IMR-90 (cell line): ENCODE data around the gene CWF19L1. TPM values are rescaled to one million over a fixed set of nuclear protein-coding genes. Genes with fewer than 3 reads are reported as not detected.

Experiments used
- ATAC-seq: fragments of 200-7000 bp; cut with Tn5 transposase; 2 replicates; pipeline ENCODE4 v1.9.1; 2020; ENCODE audit warnings: low read depth, mild to moderate bottlenecking, moderate library complexity
- BruUV-seq: library from RNA; stranded (reverse); fragments of 400-500 nt; replicated peaks from 2 replicates; lab custom pipeline; 2021; lab: Mats Ljungman, UMichigan
- CTCF ChIA-PET: fragments of 300-600 bp; formaldehyde crosslinking; extraction: SDS; loops from one replicate; lab custom pipeline; 2021; ENCODE audit warnings: antibody characterized with exemption; lab: Yijun Ruan, JAX
- POLR2A ChIA-PET: fragments of 300-600 bp; sonication (Branson Sonifier 250); formaldehyde crosslinking; loops from one replicate; lab custom pipeline; 2022; ENCODE audit warnings: antibody characterized with exemption; ENCODE audit not compliant: unreplicated experiment; lab: Charles Lee
- DNase-seq: peaks from one replicate; pipeline ENCODE4 v3.0.0; 2013
- H2AFZ ChIP-seq: replicated peaks from 2 replicates; pipeline ENCODE3; 2013; ENCODE audit warnings: low read length, mild to moderate bottlenecking; ENCODE audit not compliant: poor library complexity
- H2AK5ac ChIP-seq: 2 replicates; pipeline ENCODE4 v1.6.1; 2013; ENCODE audit warnings: low read depth, low read length, inconsistent platforms
- H2AK9ac ChIP-seq: replicated peaks from 2 replicates; pipeline ENCODE3; 2013; ENCODE audit warnings: mild to moderate bottlenecking, low read depth, low read length, moderate library complexity; ENCODE audit not compliant: poor library complexity
- H2BK120ac ChIP-seq: 2 replicates; pipeline ENCODE4 v1.6.1; 2013; ENCODE audit warnings: low read depth, low read length, inconsistent platforms
- H2BK15ac ChIP-seq: 3 replicates; pipeline ENCODE4 v1.6.1; 2013; ENCODE audit warnings: low read depth, low read length, inconsistent platforms
- H2BK20ac ChIP-seq: 2 replicates; pipeline ENCODE4 v1.6.1; 2013; ENCODE audit warnings: low read depth, mild to moderate bottlenecking, inconsistent platforms, low read length, moderate library complexity
- H2BK5ac ChIP-seq: 2 replicates; pipeline ENCODE4 v1.6.1; 2013; ENCODE audit warnings: mild to moderate bottlenecking, low read depth, low read length, inconsistent platforms; ENCODE audit not compliant: poor library complexity, severe bottlenecking
- H3K14ac ChIP-seq: replicated peaks from 2 replicates; pipeline ENCODE4 v1.6.1; 2013; ENCODE audit warnings: low read depth, low read length, inconsistent platforms
- H3K18ac ChIP-seq: 2 replicates; pipeline ENCODE4 v1.6.1; 2013; ENCODE audit warnings: low read depth, low read length, control low read depth
- H3K23ac ChIP-seq: 2 replicates; pipeline ENCODE4 v1.6.1; 2013; ENCODE audit warnings: low read depth, low read length, inconsistent platforms
- H3K27ac ChIP-seq: 2 replicates; pipeline ENCODE4 v1.5.1; 2013; ENCODE audit warnings: mild to moderate bottlenecking, control low read depth, low read length; ENCODE audit not compliant: insufficient read depth
- H3K27me3 ChIP-seq: 2 replicates; pipeline ENCODE4 v1.6.1; 2013; ENCODE audit warnings: low read length; ENCODE audit not compliant: control insufficient read depth, insufficient read depth
- H3K36me3 ChIP-seq: 2 replicates; pipeline ENCODE4 v1.6.1; 2013; ENCODE audit warnings: low read length, mixed read lengths; ENCODE audit not compliant: control insufficient read depth, insufficient read depth
- H3K4ac ChIP-seq: 2 replicates; pipeline ENCODE4 v1.6.1; 2013; ENCODE audit warnings: low read depth, low read length, inconsistent platforms
- H3K4me1 ChIP-seq: 2 replicates; pipeline ENCODE4 v1.6.1; 2013; ENCODE audit warnings: low read length, mixed read lengths; ENCODE audit not compliant: control insufficient read depth, insufficient read depth
- H3K4me2 ChIP-seq: 2 replicates; pipeline ENCODE4 v1.6.1; 2013; ENCODE audit warnings: low read depth, mild to moderate bottlenecking, control low read depth, low read length, moderate library complexity
- H3K4me3 ChIP-seq: 2 replicates; pipeline ENCODE4 v1.5.1; 2013; ENCODE audit warnings: low read depth, mild to moderate bottlenecking, control low read depth, low read length, moderate library complexity; ENCODE audit not compliant: insufficient read depth
- H3K56ac ChIP-seq: 2 replicates; pipeline ENCODE4 v1.6.1; 2013; ENCODE audit warnings: low read length, inconsistent platforms; ENCODE audit not compliant: insufficient read depth; ENCODE audit errors: extremely low read depth
- H3K79me1 ChIP-seq, 2 experiments: 2 replicates each; pipeline ENCODE4 v1.6.1; 2013; ENCODE audit warnings: low read length in 2 of 2, inconsistent platforms in 1 of 2, low read depth in 1 of 2
- H3K9ac ChIP-seq: 2 replicates; pipeline ENCODE4 v1.6.1; 2013; ENCODE audit warnings: low read depth, low read length, control low read depth
- H3K9me1 ChIP-seq: 2 replicates; pipeline ENCODE4 v1.6.1; 2013; ENCODE audit warnings: low read length, inconsistent platforms; ENCODE audit not compliant: insufficient read depth
- H3K9me3 ChIP-seq: 2 replicates; pipeline ENCODE4 v1.6.1; 2013; ENCODE audit warnings: low read length; ENCODE audit not compliant: control insufficient read depth, insufficient read depth
- H4K20me1 ChIP-seq: 2 replicates; pipeline ENCODE4 v1.6.1; 2013; ENCODE audit warnings: low read length, inconsistent platforms; ENCODE audit not compliant: insufficient read depth
- H4K5ac ChIP-seq: 2 replicates; pipeline ENCODE4 v1.6.1; 2013; ENCODE audit warnings: mild to moderate bottlenecking, low read depth, low read length, control low read depth
- H4K8ac ChIP-seq, 2 experiments: 2 replicates each; pipeline ENCODE4 v1.6.1; 2013; ENCODE audit warnings: low read depth in 2 of 2, low read length in 2 of 2, control low read depth in 1 of 2, inconsistent platforms in 1 of 2
- H4K91ac ChIP-seq: 2 replicates; pipeline ENCODE4 v1.6.1; 2013; ENCODE audit warnings: low read depth, low read length, inconsistent platforms; ENCODE audit not compliant: insufficient read depth
- BHLHE40 ChIP-seq: fragments of 150-350 bp; IDR thresholded peaks from 2 replicates; pipeline ENCODE4 v1.6.1; 2016; ENCODE audit warnings: mild to moderate bottlenecking, low read depth, low read length
- FOS ChIP-seq: fragments of 150-350 bp; IDR thresholded peaks from 2 replicates; pipeline ENCODE4 v1.6.1; 2016; ENCODE audit warnings: low read depth, low read length
- WGBS, 2 experiments: methylation state at CpG; one replicate each; pipeline versions ENCODE4 v1.1.5 to v1.1.7; 2013; ENCODE audit warnings: missing lambda C conversion rate in 2 of 2; ENCODE audit not compliant: insufficient read length in 1 of 2; ENCODE audit errors: extremely low coverage in 2 of 2; 5-methylcytosine and 5-hydroxymethylcytosine counted together
- dilution Hi-C: fragments of 300-500 bp; cut with HindIII; formaldehyde crosslinking; loops from one replicate; pipeline ENCODE4 v1.14.3; 2018; ENCODE audit warnings: low sequenced_read_pairs; ENCODE audit not compliant: unreplicated experiment
- in situ Hi-C: fragments of 300-500 bp; cut with MboI; formaldehyde crosslinking; loops from 3 replicates; pipeline ENCODE4 v1.14.3; 2019; ENCODE audit warnings: low sequenced_read_pairs, inconsistent platforms, mixed read lengths
- intact Hi-C: fragments of 100-400 bp; cut with micrococcal nuclease; formaldehyde crosslinking; loops from 2 replicates; pipeline ENCODE4 v1.10.0; 2022
- polyA plus RNA-seq, 3 experiments: library from polyadenylated mRNA; depleted of rRNA; stranded (reverse); fragments of >200 nt; gene quantifications; 2 replicates each; pipeline ENCODE4 v1.2.3, GENCODE V29; 2012; ENCODE audit warnings: low replicate concordance in 1 of 3
- total RNA-seq: library from RNA; depleted of rRNA; stranded (reverse); fragments of >200 nt; gene quantifications from 2 replicates; pipeline ENCODE4 v1.2.3, GENCODE V29; 2012

CWF19L1 gene
- total and polyA plus RNA-seq, 2 of the 4 experiments (the other 2 are of a cell fraction): 10.2 to 30.8 TPM

GRCh38 chr10:100307684-100308083, 40.2 kb upstream of the CWF19L1 start:
- H3K79me1 ChIP-seq: no peaks in the 10 kb centered on the region

More at GRCh38 chr10:100307684-100308083, 40.2 kb upstream of the CWF19L1 start:
- Histone ChIP-seq H3K4me2 (no peak overlapping the region), H4K5ac (no peak overlapping the region), H2AK9ac (no peak overlapping the region), H3K56ac (no peak overlapping the region), H3K9me3 (no peaks in the 10 kb centered on the region), H3K9me1 (no peaks in the 10 kb centered on the region), H3K27ac (no peak overlapping the region), H3K18ac (no peak overlapping the region), H3K23ac (no peak overlapping the region), H3K9ac (no peak overlapping the region), H3K4ac (no peak overlapping the region), H2BK5ac (no peak overlapping the region), H3K27me3 (peaks cover 23% of the 10 kb centered on the region), H2AK5ac (no peak overlapping the region), H2BK120ac (no peak overlapping the region), H3K4me1 (no peaks in the 10 kb centered on the region), H3K4me3 (no peak overlapping the region), H4K91ac (no peak overlapping the region), H3K14ac (no peak overlapping the region), H2BK15ac (no peak overlapping the region), H2AFZ (no peak overlapping the region), H4K8ac (no peak overlapping the region), H2BK20ac (no peak overlapping the region), H4K20me1 (no peaks in the 10 kb centered on the region), H3K36me3 (no peaks in the 10 kb centered on the region)
- CTCF ChIA-PET: no interaction called here
- no TSS peak for BruUV-seq
- intact Hi-C loops: loop anchor here (10.0 kb wide), 1 partner anchor 197 kb away; no protein-coding TSS in a partner anchor
- TF ChIP-seq FOS: 0 out of 2 replicates have a peak, but pooled peaks have one; percentile 4
- TF ChIP-seq BHLHE40: no peak
- peak; percentile 70 for DNase-seq
- ATAC-seq: no peak
- in situ Hi-C loops: loop anchor here (10.0 kb wide), 1 partner anchor 127 kb away; no protein-coding TSS in a partner anchor
- dilution Hi-C loops: no loop called here
- POLR2A ChIA-PET: no interaction called here
- no CpG with 5 or more reads among the region's 3 CpGs for WGBS, 2 experiments
